SK-N-SH (cell line): Measurements from ENCODE around the gene NCK1.
"Not testable (repeated sequence)": the region's sequence is repeated elsewhere in the genome, so short reads cannot be mapped to it uniquely, and the experiment has no call there.

Experiments used
- EP300 ChIP-seq, 2 experiments: IDR thresholded peaks; 2 replicates each; pipeline versions ENCODE4 v1.4.0 to v1.6.1; 2012; ENCODE audit warnings: borderline replicate concordance in 1 of 2, low read depth in 1 of 2, low read length in 1 of 2
- GABPA ChIP-seq: IDR thresholded peaks from 2 replicates; pipeline ENCODE4 v1.4.0; 2012; ENCODE audit warnings: low read depth, mild to moderate bottlenecking
- POLR2AphosphoS5 ChIP-seq: IDR thresholded peaks from 2 replicates; pipeline ENCODE4 v1.6.1; 2012; ENCODE audit warnings: low read depth, low read length
- TAF1 ChIP-seq: IDR thresholded peaks from 2 replicates; pipeline ENCODE4 v1.6.1; 2012; ENCODE audit warnings: low read depth, mild to moderate bottlenecking, low read length, moderate library complexity, borderline replicate concordance
- TF ChIP-seq, protein P1 (sequence below): IDR thresholded peaks from 2 replicates; pipeline ENCODE4; 2012
- TF ChIP-seq, protein P2 (sequence below): IDR thresholded peaks from 2 replicates; pipeline ENCODE4 v1.4.0; 2012; ENCODE audit warnings: low read depth, borderline replicate concordance
- TF ChIP-seq, protein P3 (sequence below): fragments of 150-350 bp; IDR thresholded peaks from 2 replicates; pipeline ENCODE4 v1.6.1; 2017; ENCODE audit warnings: antibody characterized with exemption, low read length, low read depth, borderline replicate concordance

DNA sequence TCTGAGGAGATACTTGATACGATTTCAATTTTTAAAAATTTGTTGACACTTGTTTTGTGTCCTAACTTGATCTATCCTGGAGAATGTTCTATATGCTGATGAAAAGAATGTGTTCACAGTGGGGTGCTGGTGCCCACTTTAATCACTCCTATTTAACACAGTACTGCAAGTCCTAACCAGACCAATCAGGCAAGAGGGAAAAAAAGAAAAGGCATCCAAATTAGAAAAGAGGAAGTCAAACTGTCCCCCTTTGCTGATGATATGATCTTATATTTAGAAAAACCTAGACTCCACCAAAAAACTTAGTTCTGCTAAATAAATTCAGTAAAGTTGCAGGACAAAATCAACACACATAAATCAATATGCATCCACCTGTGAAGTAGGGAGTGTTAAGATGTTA lies 40.5 kb downstream of the NCK1 start:
- TF ChIP-seq EP300 (IDR thresholded peaks at IDR 0.05; ENCODE audit: borderline replicate concordance in 1 of 2, low read depth in 1 of 2, low read length in 1 of 2); GABPA; TAF1; POLR2AphosphoS5: not testable (repeated sequence)
- TF ChIP-seq, protein P1, sequence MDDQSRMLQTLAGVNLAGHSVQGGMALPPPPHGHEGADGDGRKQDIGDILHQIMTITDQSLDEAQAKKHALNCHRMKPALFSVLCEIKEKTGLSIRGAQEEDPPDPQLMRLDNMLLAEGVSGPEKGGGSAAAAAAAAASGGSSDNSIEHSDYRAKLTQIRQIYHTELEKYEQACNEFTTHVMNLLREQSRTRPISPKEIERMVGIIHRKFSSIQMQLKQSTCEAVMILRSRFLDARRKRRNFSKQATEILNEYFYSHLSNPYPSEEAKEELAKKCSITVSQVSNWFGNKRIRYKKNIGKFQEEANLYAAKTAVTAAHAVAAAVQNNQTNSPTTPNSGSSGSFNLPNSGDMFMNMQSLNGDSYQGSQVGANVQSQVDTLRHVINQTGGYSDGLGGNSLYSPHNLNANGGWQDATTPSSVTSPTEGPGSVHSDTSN, result not testable (repeated sequence)
- TF ChIP-seq, protein P2, sequence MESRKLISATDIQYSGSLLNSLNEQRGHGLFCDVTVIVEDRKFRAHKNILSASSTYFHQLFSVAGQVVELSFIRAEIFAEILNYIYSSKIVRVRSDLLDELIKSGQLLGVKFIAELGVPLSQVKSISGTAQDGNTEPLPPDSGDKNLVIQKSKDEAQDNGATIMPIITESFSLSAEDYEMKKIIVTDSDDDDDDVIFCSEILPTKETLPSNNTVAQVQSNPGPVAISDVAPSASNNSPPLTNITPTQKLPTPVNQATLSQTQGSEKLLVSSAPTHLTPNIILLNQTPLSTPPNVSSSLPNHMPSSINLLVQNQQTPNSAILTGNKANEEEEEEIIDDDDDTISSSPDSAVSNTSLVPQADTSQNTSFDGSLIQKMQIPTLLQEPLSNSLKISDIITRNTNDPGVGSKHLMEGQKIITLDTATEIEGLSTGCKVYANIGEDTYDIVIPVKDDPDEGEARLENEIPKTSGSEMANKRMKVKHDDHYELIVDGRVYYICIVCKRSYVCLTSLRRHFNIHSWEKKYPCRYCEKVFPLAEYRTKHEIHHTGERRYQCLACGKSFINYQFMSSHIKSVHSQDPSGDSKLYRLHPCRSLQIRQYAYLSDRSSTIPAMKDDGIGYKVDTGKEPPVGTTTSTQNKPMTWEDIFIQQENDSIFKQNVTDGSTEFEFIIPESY, result not testable (repeated sequence)
- TF ChIP-seq, protein P3, sequence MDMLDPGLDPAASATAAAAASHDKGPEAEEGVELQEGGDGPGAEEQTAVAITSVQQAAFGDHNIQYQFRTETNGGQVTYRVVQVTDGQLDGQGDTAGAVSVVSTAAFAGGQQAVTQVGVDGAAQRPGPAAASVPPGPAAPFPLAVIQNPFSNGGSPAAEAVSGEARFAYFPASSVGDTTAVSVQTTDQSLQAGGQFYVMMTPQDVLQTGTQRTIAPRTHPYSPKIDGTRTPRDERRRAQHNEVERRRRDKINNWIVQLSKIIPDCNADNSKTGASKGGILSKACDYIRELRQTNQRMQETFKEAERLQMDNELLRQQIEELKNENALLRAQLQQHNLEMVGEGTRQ, result not testable (repeated sequence)
